CD14-positive monocyte (primary cell): Measurements from ENCODE around the gene KDM3B. TPM values are rescaled to one million over a fixed set of nuclear protein-coding genes. Genes with fewer than 3 reads are reported as not detected.

Experiments used
- DNase-seq, 3 donors: peaks; one replicate each; pipeline ENCODE4 v3.0.0-alpha.2; 2011 to 2022
- H2AFZ ChIP-seq: 2 replicates; pipeline ENCODE4 v1.6.0; 2012; ENCODE audit warnings: mild to moderate bottlenecking, low read depth, low read length, inconsistent platforms; ENCODE audit not compliant: insufficient read depth, poor library complexity, severe bottlenecking
- H3K27ac ChIP-seq, 2 donors: 1 replicate in 1 of 2; 2 replicates in 1 of 2; pipeline ENCODE4 v1.5.1; 2012 to 2013; ENCODE audit warnings: low read length in 2 of 2, control low read depth in 1 of 2, inconsistent platforms in 1 of 2, low read depth in 1 of 2, mild to moderate bottlenecking in 1 of 2
- H3K27me3 ChIP-seq, 2 donors: one replicate each; pipeline versions ENCODE4 v1.6.0 to v1.6.1; 2011 to 2013; ENCODE audit warnings: low read length in 2 of 2; ENCODE audit not compliant: control insufficient read depth in 2 of 2, insufficient read depth in 2 of 2
- H3K36me3 ChIP-seq, 2 donors: replicated peaks in 1 of 2; 1 replicate in 1 of 2; 2 replicates in 1 of 2; pipeline versions ENCODE4 v1.5.1 to v1.6.1; 2012 to 2013; ENCODE audit warnings: low read length in 2 of 2, control low read depth in 1 of 2, inconsistent platforms in 1 of 2, mild to moderate bottlenecking in 1 of 2; ENCODE audit not compliant: insufficient read depth in 2 of 2, control insufficient read depth in 1 of 2
- H3K4me1 ChIP-seq, 2 donors: 1 replicate in 1 of 2; 2 replicates in 1 of 2; pipeline versions ENCODE4 v1.5.1 to v1.6.1; 2012 to 2013; ENCODE audit warnings: low read length in 2 of 2, control low read depth in 1 of 2, inconsistent platforms in 1 of 2, mild to moderate bottlenecking in 1 of 2, moderate library complexity in 1 of 2; ENCODE audit not compliant: insufficient read depth in 2 of 2, control insufficient read depth in 1 of 2
- H3K4me2 ChIP-seq: replicated peaks from 2 replicates; pipeline ENCODE3; 2012; ENCODE audit warnings: low read length, moderate library complexity, mild to moderate bottlenecking; ENCODE audit not compliant: poor library complexity, severe bottlenecking; ENCODE audit errors: extremely low read depth
- H3K4me3 ChIP-seq, 3 experiments: fragments of 200-600 bp in 1 of 3; sonication (generic) in 1 of 3; replicated peaks in 1 of 3; 1 replicate in 2 of 3; 2 replicates in 1 of 3; pipeline ENCODE4 v1.5.1; 2011 to 2013; ENCODE audit warnings: low read length in 3 of 3, mild to moderate bottlenecking in 3 of 3, control low read depth in 2 of 3, low read depth in 2 of 3, inconsistent platforms in 1 of 3, moderate library complexity in 1 of 3
- H3K79me2 ChIP-seq: 2 replicates; pipeline ENCODE4 v1.6.0; 2012; ENCODE audit warnings: mild to moderate bottlenecking, control low read depth, inconsistent platforms, low read length, moderate library complexity; ENCODE audit not compliant: insufficient read depth
- H3K9ac ChIP-seq: 2 replicates; pipeline ENCODE4 v1.6.0; 2017; ENCODE audit warnings: low read length, mild to moderate bottlenecking; ENCODE audit not compliant: insufficient read depth, poor library complexity, severe bottlenecking
- H3K9me3 ChIP-seq, 2 donors: replicated peaks in 1 of 2; 1 replicate in 1 of 2; 2 replicates in 1 of 2; pipeline versions ENCODE4 v1.5.1 to v1.6.1; 2012 to 2013; ENCODE audit warnings: low read length in 2 of 2, control low read depth in 1 of 2; ENCODE audit not compliant: control insufficient read depth in 1 of 2, insufficient read depth in 1 of 2
- H4K20me1 ChIP-seq: 2 replicates; pipeline ENCODE4 v1.6.0; 2012; ENCODE audit warnings: mild to moderate bottlenecking, low read length, control low read depth, moderate library complexity; ENCODE audit not compliant: insufficient read depth
- H3K27ac Mint-ChIP-seq, 7 donors: one replicate each; pipeline ENCODE4 v1.8.0; 2020; ENCODE audit warnings: mild to moderate bottlenecking in 7 of 7, mixed read lengths in 7 of 7, moderate library complexity in 6 of 7, inconsistent platforms in 2 of 7
- H3K27me3 Mint-ChIP-seq, 3 donors: one replicate each; pipeline ENCODE4 v1.8.0; 2021 to 2022; ENCODE audit warnings: low read depth in 3 of 3, mild to moderate bottlenecking in 3 of 3, mixed read lengths in 3 of 3, moderate library complexity in 3 of 3, inconsistent platforms in 1 of 3
- H3K36me3 Mint-ChIP-seq, 2 donors: one replicate each; pipeline ENCODE4 v1.8.0; 2020; ENCODE audit warnings: mixed read lengths in 2 of 2, inconsistent platforms in 1 of 2, mild to moderate bottlenecking in 1 of 2
- H3K4me1 Mint-ChIP-seq: one replicate; pipeline ENCODE4 v1.8.0; 2020; ENCODE audit warnings: mild to moderate bottlenecking, mixed read lengths
- H3K4me3 Mint-ChIP-seq, 2 donors: one replicate each; pipeline ENCODE4 v1.8.0; 2020; ENCODE audit warnings: mild to moderate bottlenecking in 2 of 2, mixed read lengths in 2 of 2, moderate library complexity in 1 of 2
- H3K9me3 Mint-ChIP-seq, 7 donors: one replicate each; pipeline ENCODE4 v1.8.0; 2020 to 2022; ENCODE audit warnings: mixed read lengths in 7 of 7, mild to moderate bottlenecking in 6 of 7, moderate library complexity in 6 of 7, inconsistent platforms in 2 of 7
- CTCF ChIP-seq: fragments of 200-600 bp; IDR thresholded peaks from one replicate; pipeline ENCODE4 v1.8.0; 2022; ENCODE audit warnings: antibody characterized with exemption, mild to moderate bottlenecking
- WGBS: methylation state at CpG from one replicate; pipeline ENCODE4 v1.1.5; 2013; ENCODE audit warnings: missing lambda C conversion rate; ENCODE audit not compliant: insufficient coverage; 5-methylcytosine and 5-hydroxymethylcytosine counted together
- intact Hi-C, 2 donors: fragments of 100-400 bp; cut with micrococcal nuclease; formaldehyde crosslinking; loops; one replicate each; pipeline versions ENCODE4 v1.15.0 to v1.15.1; 2023
- polyA plus RNA-seq, 3 donors: library from polyadenylated mRNA; depleted of rRNA in 1 of 3; unstranded in 2 of 3; stranded (reverse) in 1 of 3; fragments of 300-500 nt in 2 of 3; fragments of >200 nt in 1 of 3; fragmentation: Illumina TruSeq in 2 of 3; gene quantifications; 1 replicate in 2 of 3; 2 replicates in 1 of 3; pipeline ENCODE4 v1.2.3, GENCODE V29; 2012 to 2021

Gene KDM3B
- polyA plus RNA-seq, 3 donors: 11.7 to 52.1 (median 17.4) TPM

- Histone ChIP-seq H3K9ac (no peak overlapping the region), H2AFZ (no peak overlapping the region), H4K20me1 (no peaks in the 10 kb centered on the region), H3K4me3 (no peak overlapping the region), H3K4me1 (peaks cover 0 to 3% of the 10 kb centered on the region in 2 donors), H3K9me3 (no peaks in the 10 kb centered on the region), H3K27me3 (no peaks in the 10 kb centered on the region), H3K27ac (no peak overlapping the region), H3K36me3 (no peaks in the 10 kb centered on the region), H3K79me2 (no peaks in the 10 kb centered on the region), H3K4me2 (no peak overlapping the region)
- Mint-ChIP-seq H3K27me3 (peaks cover 4 to 13% (median 9%) of the 10 kb centered on the region in 3 donors), H3K36me3 (no peaks in the 10 kb centered on the region), H3K9me3 (no peaks in the 10 kb centered on the region), H3K27ac (peak overlapping the region in 1 of 7 donors; percentile 57), H3K4me3 (no peak overlapping the region), H3K4me1 (peaks cover 6% of the 10 kb centered on the region)
- no peak for TF ChIP-seq CTCF
- no peak for DNase-seq
- intact Hi-C loops: loop anchor here (2.0 kb wide), 2 partner anchors 52 to 54 kb away; no protein-coding TSS in a partner anchor
- WGBS: 96% methylated on average over 4 of the region's 5 CpGs
Measured at GRCh38 chr5:138450971-138451370, 98.5 kb downstream of the KDM3B start.

GRCh38 chr5:138452720-138453119 lies 100.2 kb downstream of the KDM3B start:
- peaks cover 0 to 3% of the 10 kb centered on the region in 2 donors for H3K4me1 ChIP-seq
- no peaks in the 10 kb centered on the region for H3K36me3 ChIP-seq
- no peak overlapping the region for H3K27ac ChIP-seq
- H3K9me3 ChIP-seq: no peaks in the 10 kb centered on the region
- no peak for TF ChIP-seq CTCF
- no peak overlapping the region for H3K4me3 ChIP-seq
- Mint-ChIP-seq H3K27me3 (peaks cover 5 to 18% (median 7%) of the 10 kb centered on the region in 3 donors), H3K4me1 (peaks cover 6% of the 10 kb centered on the region), H3K4me3 (no peak overlapping the region), H3K36me3 (no peaks in the 10 kb centered on the region), H3K9me3 (peaks cover 0 to 1% (median 0%) of the 10 kb centered on the region in 7 donors), H3K27ac (no peak overlapping the region)
- no peak overlapping the region for H2AFZ ChIP-seq
- intact Hi-C loops: no loop called here
- no peak overlapping the region for H3K4me2 ChIP-seq
- WGBS: 97% methylated on average over 3 of the region's 6 CpGs
- H4K20me1 ChIP-seq: no peaks in the 10 kb centered on the region
- no peak overlapping the region for H3K9ac ChIP-seq
- H3K27me3 ChIP-seq: no peaks in the 10 kb centered on the region
- no peak for DNase-seq
- no peaks in the 10 kb centered on the region for H3K79me2 ChIP-seq
